GM12872 (cell line): ENCODE results near the gene RELCH.

Experiments
- CTCF ChIP-seq: IDR thresholded peaks from 3 replicates; pipeline ENCODE4 v1.5.1; 2011; ENCODE audit warnings: low read depth, mild to moderate bottlenecking, low read length, moderate library complexity; ENCODE audit not compliant: insufficient read depth

RELCH gene

GRCh38 chr18:62196079-62196478, 9.0 kb downstream of the RELCH start:
- TF ChIP-seq CTCF, result no peak

GRCh38 chr18:62196980-62197379, 9.9 kb downstream of the RELCH start:
- no peak for TF ChIP-seq CTCF

GRCh38 chr18:62198259-62198658, 11.2 kb downstream of the RELCH start:
- no peak for TF ChIP-seq CTCF

- no peak for TF ChIP-seq CTCF
Observed at GRCh38 chr18:62199629-62200028, 12.6 kb downstream of the RELCH start.

- TF ChIP-seq CTCF, result no peak
Observed at GRCh38 chr18:62200121-62200914, 13.3 kb downstream of the RELCH start.

GRCh38 chr18:62201870-62202269, 14.8 kb downstream of the RELCH start:
- no peak for TF ChIP-seq CTCF

GRCh38 chr18:62205824-62206223, 18.8 kb downstream of the RELCH start:
- no peak for TF ChIP-seq CTCF
